Mucosa of gallbladder (tissue), 1 donor: ENCODE measurements around the gene CD3E. TPM values are rescaled to one million over a fixed set of nuclear protein-coding genes. Genes with fewer than 3 reads are reported as not detected.
A peak's percentile ranks its signal among the peaks of the same experiment; 100 is the strongest.

Experiments
- DNase-seq: peaks from one replicate; pipeline ENCODE4 v3.0.0-alpha.2; 2020; ENCODE audit warnings: low spot score
- total RNA-seq: library from RNA; stranded (reverse); gene quantifications from one replicate; pipeline ENCODE4 v1.2.1, GENCODE V29; 2021
- donor health status: DM: no; HTN: no; CAD: no.

Gene CD3E
- total RNA-seq, 1 donor from 2014 or later: 15.7 TPM

DNA sequence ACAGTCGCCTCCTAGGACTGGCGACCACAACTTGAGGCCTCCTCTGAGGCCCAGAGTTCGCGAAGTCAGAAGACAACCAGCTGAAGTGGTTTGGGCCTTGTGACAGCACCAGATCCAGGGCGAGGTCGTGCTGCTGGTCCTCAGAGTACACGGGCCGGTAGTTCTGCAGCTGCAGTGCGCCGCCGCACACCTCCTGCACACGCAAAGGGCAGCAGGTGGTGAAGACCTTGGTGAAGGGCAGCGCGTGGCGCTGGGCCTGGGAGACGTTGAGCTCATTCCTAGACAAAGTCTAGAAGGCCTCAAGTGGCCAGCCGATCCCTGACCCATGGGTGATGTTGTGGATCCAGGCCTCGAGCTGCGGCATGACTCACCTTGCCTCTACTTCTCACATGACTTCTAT, 18.2 kb downstream of the CD3E start:
- no peak for DNase-seq

- no peak for DNase-seq
Measured at GRCh38 chr11:118325283-118325682, 20.8 kb downstream of the CD3E start.

GRCh38 chr11:118328745-118329144, 24.2 kb downstream of the CD3E start:
- DNase-seq: no peak

DNA sequence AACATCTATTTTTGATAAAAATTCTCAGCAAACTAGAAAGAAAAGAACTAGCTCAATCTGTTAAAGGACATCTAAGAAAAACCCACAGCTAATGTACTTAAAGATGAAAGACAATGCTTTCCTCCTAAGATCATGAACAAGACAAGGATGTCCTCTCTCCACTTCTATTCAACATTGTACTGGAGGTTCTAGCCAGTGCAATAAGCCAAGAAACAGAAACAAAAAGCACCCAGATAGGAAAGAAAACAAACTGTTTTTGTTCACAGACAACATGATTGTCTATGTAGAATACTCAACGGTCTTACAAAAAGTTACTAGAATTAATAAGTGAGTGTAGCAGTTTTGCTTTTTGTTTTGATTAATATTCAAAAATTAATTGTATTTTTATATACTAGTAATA, 30.2 kb downstream of the CD3E start:
- no peak for DNase-seq

DNA sequence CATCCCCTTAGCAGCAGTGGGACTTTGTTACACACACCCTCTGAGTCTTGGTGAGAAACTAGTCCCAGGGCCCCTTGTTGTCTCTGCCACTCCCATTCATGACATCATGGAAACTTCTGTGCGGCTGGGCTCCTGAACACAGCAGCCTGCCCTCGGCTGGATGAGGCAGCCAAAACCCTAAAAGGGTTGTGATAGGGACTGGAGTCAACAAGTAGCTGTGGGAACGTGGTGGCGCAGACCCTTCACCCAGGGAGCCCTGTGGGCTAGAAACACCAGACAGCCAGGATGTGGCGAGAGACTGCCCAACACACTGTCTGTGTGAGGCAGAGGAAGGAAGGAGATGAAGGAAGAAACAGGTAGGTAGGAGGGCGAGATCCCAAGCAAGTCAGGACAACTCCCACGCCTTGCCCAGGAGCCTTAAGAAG, 34.1 kb downstream of the CD3E start:
- peak; percentile 52 for DNase-seq

- DNase-seq: no peak
Measured at GRCh38 chr11:118339281-118339961, 34.9 kb downstream of the CD3E start.

- DNase-seq: no peak
Measured at GRCh38 chr11:118340449-118340848, 35.9 kb downstream of the CD3E start.

DNA sequence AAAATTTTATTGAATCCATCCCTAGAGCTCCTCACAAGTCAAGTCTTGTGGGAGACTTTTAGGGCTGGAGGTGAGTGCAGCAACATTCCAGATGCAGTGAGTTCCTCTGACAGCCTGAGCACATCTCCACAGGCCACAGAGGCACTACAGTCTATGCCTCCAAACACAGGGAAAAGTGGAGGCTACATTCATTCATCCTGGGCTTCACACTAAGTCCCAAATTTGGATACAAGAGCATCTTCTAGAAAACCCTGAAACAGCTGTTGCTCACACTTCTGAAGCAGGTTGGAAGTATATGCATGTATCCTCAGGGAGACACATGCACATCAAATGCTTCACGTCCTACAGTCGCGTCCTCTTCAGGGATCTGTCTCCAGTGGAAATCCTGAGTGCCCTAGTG, 36.7 kb downstream of the CD3E start:
- DNase-seq: no peak

DNA sequence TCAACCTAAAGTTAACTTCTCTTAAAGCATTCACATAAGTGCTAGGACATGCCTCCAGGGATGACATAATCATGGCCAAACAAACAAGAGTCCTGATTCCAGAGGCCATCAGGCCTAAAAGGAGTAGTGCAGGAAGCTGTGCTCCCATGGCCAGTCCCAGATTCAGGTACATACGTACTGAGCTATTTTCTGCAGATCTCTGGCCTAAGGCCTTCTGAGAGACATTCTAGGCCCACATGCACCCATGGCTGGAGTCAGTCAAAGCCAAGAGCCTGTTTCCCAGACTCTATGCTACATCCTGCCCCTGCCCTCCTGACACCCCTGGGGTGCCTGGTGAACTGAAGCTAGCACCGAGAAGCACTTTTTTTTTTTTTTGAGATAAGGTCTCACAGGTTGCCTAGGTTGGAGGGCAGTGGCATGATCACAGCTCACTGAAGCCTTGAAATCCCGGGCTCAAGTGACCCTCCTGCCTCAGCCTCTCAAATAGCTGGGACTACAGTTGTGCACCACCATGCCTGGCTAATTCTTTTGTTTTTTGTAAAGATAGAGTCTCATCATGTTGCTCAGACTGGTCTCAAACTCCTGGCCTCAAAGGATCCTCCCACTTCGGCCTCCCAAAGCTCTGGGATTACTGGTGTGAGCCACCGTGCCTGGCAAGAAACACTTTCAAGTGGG, 37.4 kb downstream of the CD3E start:
- DNase-seq: no peak

DNA sequence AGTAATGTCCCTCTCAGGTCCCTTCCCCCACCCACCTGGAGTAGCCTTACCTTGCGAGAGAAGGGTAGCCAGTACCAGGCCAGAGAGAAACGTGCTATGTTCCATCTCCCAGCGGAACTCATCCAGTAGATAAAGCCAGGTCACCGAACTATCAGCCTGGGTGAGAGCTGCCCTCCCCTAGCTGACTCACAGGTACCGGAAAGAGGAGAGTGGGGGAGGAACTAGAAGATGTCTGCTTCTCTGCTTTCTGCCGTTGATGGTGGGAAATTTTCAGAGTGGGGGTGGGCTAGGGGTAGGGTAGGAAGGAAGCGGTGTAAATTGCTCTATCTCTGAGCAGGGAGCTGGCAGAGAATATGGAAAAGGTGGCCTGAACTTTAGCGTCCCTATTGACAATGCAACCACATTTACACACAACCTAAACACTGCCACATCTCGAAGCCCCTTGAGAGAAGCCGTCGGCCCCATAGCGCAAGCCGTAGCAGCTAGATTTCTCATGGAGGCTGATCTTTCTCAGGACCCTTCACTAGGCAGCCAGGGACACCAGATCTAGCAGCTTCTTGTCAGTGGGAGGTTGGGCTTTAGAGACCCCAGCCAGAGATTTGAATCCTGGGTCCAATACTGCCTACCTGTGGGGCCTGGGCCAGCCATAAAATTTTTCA, 38.1 kb downstream of the CD3E start, which contains the start of gene CD3D:
TSS of gene CD3D (minus strand) at position 203 of the 659 bp plus-strand sequence. CDS start at position 105, 98 bp downstream.
- no peak for DNase-seq

- no peak for DNase-seq
Measured at GRCh38 chr11:118343248-118343647, 38.7 kb downstream of the CD3E start.

DNA sequence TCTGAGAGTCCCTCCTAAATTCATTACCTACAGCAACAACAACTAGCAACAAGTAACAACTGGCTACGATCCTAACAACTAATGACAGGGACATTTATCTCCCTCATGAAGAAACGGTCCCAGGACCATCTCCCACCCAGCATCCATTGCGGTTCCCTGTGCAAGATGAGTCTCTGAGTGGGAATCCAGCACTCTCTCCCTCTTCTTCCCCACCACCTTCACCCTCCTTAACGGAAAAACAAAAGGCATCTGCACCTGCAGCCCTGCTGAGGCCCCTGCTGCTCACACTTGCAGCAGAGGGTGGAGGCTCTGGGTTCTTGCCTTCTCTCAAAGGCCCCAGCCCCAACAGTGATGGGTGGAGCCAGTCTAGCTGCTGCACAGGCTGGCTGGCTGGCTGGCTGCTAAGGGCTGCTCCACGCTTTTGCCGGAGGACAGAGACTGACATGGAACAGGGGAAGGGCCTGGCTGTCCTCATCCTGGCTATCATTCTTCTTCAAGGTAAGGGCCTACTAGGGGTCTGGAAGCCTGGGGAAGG, 39.5 kb downstream of the CD3E start, which contains the start of gene CD3G:
TSS of gene CD3G (plus strand) at position 364 of the 535 bp plus-strand sequence. CDS start at position 444, 80 bp downstream.
- no peak for DNase-seq

GRCh38 chr11:118349475-118349874, 44.9 kb downstream of the CD3E start:
- DNase-seq: no peak

DNA sequence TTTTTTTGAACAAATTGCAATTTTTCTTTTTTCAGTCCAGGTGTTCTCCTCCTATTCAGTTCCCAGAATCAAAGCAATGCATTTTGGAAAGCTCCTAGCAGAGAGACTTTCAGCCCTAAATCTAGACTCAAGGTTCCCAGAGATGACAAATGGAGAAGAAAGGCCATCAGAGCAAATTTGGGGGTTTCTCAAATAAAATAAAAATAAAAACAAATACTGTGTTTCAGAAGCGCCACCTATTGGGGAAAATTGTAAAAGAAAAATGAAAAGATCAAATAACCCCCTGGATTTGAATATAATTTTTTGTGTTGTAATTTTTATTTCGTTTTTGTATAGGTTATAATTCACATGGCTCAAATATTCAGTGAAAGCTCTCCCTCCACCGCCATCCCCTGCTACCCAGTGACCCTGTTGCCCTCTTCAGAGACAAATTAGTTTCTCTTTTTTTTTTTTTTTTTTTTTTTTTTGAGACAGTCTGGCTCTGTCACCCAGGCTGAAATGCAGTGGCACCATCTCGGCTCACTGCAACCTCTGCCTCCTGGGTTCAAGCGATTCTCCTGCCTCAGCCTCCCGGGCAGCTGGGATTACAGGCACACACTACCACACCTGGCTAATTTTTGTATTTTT, 48.7 kb downstream of the CD3E start:
- no peak for DNase-seq

GRCh38 chr11:118358071-118358470, 53.5 kb downstream of the CD3E start:
- no peak for DNase-seq

- DNase-seq: peak; percentile 97
Measured at GRCh38 chr11:118359295-118359958, 54.9 kb downstream of the CD3E start, which contains the start of gene UBE4A. UBE4A (plus strand) TSS chr11:118359600; CDS start chr11:118365081, 5,481 bp downstream.

GRCh38 chr11:118364956-118365615, 60.6 kb downstream of the CD3E start:
- no peak for DNase-seq
